GM12878 (cell line): ENCODE data around the gene UGT1A7.

Experiments
- DPF2 ChIP-seq: fragments of 450-650 bp; IDR thresholded peaks from 2 replicates; pipeline ENCODE4 v1.6.1; 2017; ENCODE audit warnings: mild to moderate bottlenecking
- FOS ChIP-seq: IDR thresholded peaks from 3 replicates; pipeline ENCODE4 v1.6.1; 2011; ENCODE audit warnings: borderline replicate concordance; ENCODE audit not compliant: insufficient read length; ENCODE audit errors: extremely low read depth
- NRF1 ChIP-seq: conservative IDR thresholded peaks from 2 replicates; pipeline ENCODE4 v1.6.1; 2011; ENCODE audit warnings: mild to moderate bottlenecking, low read depth, low read length, improper control_type of control experiment
- RBBP5 ChIP-seq: fragments of 200-600 bp; sonication (generic); conservative IDR thresholded peaks from 2 replicates; pipeline ENCODE4 v1.6.1; 2016
- SMAD1 ChIP-seq: fragments of 450-650 bp; IDR thresholded peaks from 2 replicates; pipeline ENCODE4 v1.6.1; 2018; ENCODE audit warnings: mild to moderate bottlenecking, low read depth; ENCODE audit not compliant: partially characterized antibody
- STAT3 ChIP-seq: IDR thresholded peaks from 2 replicates; pipeline ENCODE4 v1.6.1; 2011; ENCODE audit warnings: low read depth, low read length, improper control_type of control experiment
- TCF12 ChIP-seq: IDR thresholded peaks from 2 replicates; pipeline ENCODE4 v1.6.1; 2011; ENCODE audit warnings: low read depth, mild to moderate bottlenecking, low read length
- YY1 ChIP-seq: IDR thresholded peaks from 2 replicates; pipeline ENCODE4 v1.6.1; 2011; ENCODE audit warnings: low read depth, mild to moderate bottlenecking, low read length
- ZNF24 ChIP-seq: fragments of 450-650 bp; IDR thresholded peaks from 2 replicates; pipeline ENCODE4 v1.6.1; 2017; ENCODE audit warnings: antibody characterized with exemption, mild to moderate bottlenecking
- TF ChIP-seq, protein P1 (sequence below), 3 experiments: IDR thresholded peaks in 2 of 3; conservative IDR thresholded peaks in 1 of 3; 2 replicates each; pipeline ENCODE4 v1.5.1; 2011; ENCODE audit warnings: low read depth in 3 of 3, low read length in 3 of 3, mild to moderate bottlenecking in 3 of 3, control low read depth in 2 of 3, moderate library complexity in 2 of 3, inconsistent platforms in 1 of 3, mixed read lengths in 1 of 3; ENCODE audit not compliant: control insufficient read depth in 2 of 3, insufficient read depth in 1 of 3; ENCODE audit errors: extremely low read depth in 1 of 3
- TF ChIP-seq, protein P2 (sequence below): fragments of 450-650 bp; IDR thresholded peaks from 2 replicates; pipeline ENCODE4 v1.6.1; 2017; ENCODE audit warnings: mild to moderate bottlenecking, moderate library complexity
- TF ChIP-seq, protein P3 (sequence below): fragments of 450-650 bp; formaldehyde crosslinking; IDR thresholded peaks from 2 replicates; pipeline ENCODE4 v1.5.0; 2022; ENCODE audit warnings: mild to moderate bottlenecking, missing genetic modification characterization
- TF ChIP-seq, protein P4 (sequence below): IDR thresholded peaks from 2 replicates; pipeline ENCODE4 v1.6.1; 2011; ENCODE audit warnings: low read depth, mild to moderate bottlenecking, low read length, moderate library complexity, borderline replicate concordance; ENCODE audit errors: extremely low read depth

DNA sequence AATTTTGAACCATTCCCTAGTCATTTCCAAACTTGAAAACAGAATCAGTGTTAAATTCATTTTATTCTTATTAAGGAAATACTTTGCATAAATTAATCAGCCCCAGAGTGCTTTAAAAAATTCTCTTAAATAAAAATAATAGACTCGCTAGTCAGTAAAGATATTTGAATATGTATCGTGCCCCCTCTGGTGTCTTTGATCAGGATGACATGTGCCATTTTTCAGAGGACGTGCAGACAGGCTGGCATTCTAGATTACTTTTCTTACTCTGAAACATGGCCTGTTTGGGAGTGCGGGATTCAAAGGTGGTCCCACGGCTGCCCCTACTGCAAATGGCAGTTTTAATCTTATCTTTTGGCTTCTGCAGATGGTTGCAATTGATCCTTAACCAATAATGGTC, 90.9 kb downstream of the UGT1A7 start:
- TF ChIP-seq FOS: no peak
- no peak for TF ChIP-seq ZNF24
- TF ChIP-seq, protein P1, sequence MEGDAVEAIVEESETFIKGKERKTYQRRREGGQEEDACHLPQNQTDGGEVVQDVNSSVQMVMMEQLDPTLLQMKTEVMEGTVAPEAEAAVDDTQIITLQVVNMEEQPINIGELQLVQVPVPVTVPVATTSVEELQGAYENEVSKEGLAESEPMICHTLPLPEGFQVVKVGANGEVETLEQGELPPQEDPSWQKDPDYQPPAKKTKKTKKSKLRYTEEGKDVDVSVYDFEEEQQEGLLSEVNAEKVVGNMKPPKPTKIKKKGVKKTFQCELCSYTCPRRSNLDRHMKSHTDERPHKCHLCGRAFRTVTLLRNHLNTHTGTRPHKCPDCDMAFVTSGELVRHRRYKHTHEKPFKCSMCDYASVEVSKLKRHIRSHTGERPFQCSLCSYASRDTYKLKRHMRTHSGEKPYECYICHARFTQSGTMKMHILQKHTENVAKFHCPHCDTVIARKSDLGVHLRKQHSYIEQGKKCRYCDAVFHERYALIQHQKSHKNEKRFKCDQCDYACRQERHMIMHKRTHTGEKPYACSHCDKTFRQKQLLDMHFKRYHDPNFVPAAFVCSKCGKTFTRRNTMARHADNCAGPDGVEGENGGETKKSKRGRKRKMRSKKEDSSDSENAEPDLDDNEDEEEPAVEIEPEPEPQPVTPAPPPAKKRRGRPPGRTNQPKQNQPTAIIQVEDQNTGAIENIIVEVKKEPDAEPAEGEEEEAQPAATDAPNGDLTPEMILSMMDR (IDR thresholded peaks at IDR 0.05 in 2 of 3, conservative IDR thresholded peaks at IDR 0.05 in 1 of 3; ENCODE audit: control insufficient read depth in 2 of 3, extremely low read depth in 1 of 3, insufficient read depth in 1 of 3, low read depth in 3 of 3, low read length in 3 of 3): no peak
- TF ChIP-seq TCF12: no peak
- TF ChIP-seq RBBP5: no peak
- TF ChIP-seq YY1: no peak
- no peak for TF ChIP-seq DPF2
- no peak for TF ChIP-seq SMAD1
- TF ChIP-seq, protein P2, sequence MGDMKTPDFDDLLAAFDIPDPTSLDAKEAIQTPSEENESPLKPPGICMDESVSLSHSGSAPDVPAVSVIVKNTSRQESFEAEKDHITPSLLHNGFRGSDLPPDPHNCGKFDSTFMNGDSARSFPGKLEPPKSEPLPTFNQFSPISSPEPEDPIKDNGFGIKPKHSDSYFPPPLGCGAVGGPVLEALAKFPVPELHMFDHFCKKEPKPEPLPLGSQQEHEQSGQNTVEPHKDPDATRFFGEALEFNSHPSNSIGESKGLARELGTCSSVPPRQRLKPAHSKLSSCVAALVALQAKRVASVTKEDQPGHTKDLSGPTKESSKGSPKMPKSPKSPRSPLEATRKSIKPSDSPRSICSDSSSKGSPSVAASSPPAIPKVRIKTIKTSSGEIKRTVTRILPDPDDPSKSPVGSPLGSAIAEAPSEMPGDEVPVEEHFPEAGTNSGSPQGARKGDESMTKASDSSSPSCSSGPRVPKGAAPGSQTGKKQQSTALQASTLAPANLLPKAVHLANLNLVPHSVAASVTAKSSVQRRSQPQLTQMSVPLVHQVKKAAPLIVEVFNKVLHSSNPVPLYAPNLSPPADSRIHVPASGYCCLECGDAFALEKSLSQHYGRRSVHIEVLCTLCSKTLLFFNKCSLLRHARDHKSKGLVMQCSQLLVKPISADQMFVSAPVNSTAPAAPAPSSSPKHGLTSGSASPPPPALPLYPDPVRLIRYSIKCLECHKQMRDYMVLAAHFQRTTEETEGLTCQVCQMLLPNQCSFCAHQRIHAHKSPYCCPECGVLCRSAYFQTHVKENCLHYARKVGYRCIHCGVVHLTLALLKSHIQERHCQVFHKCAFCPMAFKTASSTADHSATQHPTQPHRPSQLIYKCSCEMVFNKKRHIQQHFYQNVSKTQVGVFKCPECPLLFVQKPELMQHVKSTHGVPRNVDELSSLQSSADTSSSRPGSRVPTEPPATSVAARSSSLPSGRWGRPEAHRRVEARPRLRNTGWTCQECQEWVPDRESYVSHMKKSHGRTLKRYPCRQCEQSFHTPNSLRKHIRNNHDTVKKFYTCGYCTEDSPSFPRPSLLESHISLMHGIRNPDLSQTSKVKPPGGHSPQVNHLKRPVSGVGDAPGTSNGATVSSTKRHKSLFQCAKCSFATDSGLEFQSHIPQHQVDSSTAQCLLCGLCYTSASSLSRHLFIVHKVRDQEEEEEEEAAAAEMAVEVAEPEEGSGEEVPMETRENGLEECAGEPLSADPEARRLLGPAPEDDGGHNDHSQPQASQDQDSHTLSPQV: no peak
- TF ChIP-seq, protein P3, sequence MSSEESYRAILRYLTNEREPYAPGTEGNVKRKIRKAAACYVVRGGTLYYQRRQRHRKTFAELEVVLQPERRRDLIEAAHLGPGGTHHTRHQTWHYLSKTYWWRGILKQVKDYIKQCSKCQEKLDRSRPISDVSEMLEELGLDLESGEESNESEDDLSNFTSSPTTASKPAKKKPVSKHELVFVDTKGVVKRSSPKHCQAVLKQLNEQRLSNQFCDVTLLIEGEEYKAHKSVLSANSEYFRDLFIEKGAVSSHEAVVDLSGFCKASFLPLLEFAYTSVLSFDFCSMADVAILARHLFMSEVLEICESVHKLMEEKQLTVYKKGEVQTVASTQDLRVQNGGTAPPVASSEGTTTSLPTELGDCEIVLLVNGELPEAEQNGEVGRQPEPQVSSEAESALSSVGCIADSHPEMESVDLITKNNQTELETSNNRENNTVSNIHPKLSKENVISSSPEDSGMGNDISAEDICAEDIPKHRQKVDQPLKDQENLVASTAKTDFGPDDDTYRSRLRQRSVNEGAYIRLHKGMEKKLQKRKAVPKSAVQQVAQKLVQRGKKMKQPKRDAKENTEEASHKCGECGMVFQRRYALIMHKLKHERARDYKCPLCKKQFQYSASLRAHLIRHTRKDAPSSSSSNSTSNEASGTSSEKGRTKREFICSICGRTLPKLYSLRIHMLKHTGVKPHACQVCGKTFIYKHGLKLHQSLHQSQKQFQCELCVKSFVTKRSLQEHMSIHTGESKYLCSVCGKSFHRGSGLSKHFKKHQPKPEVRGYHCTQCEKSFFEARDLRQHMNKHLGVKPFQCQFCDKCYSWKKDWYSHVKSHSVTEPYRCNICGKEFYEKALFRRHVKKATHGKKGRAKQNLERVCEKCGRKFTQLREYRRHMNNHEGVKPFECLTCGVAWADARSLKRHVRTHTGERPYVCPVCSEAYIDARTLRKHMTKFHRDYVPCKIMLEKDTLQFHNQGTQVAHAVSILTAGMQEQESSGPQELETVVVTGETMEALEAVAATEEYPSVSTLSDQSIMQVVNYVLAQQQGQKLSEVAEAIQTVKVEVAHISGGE: no peak
- no peak for TF ChIP-seq STAT3
- TF ChIP-seq, protein P4, sequence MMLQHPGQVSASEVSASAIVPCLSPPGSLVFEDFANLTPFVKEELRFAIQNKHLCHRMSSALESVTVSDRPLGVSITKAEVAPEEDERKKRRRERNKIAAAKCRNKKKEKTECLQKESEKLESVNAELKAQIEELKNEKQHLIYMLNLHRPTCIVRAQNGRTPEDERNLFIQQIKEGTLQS: no peak
- no peak for TF ChIP-seq NRF1
